ENCODE data around the gene RIPOR3.
"Not testable (repeated sequence)": the region's sequence is repeated elsewhere in the genome, so short reads cannot be mapped to it uniquely, and the experiment has no call there.

RIPOR3 gene

GRCh38 chr20:50632701-50633100, 58.6 kb downstream of the RIPOR3 start:
- no peak for DNase-seq (ENCODE audit: low read depth in 2 of 2)

- DNase-seq (ENCODE audit: low read depth in 2 of 2) = no peak
Observed at GRCh38 chr20:50632236-50632635, 59.1 kb downstream of the RIPOR3 start.

GRCh38 chr20:50630578-50631263, 60.6 kb downstream of the RIPOR3 start:
- DNase-seq (ENCODE audit: low read depth in 2 of 2) = no peak

- DNase-seq (ENCODE audit: low read depth in 2 of 2) = no peak
Observed at GRCh38 chr20:50629670-50630045, 61.7 kb downstream of the RIPOR3 start.

GRCh38 chr20:50628853-50629669, 62.3 kb downstream of the RIPOR3 start:
- no peak for DNase-seq (ENCODE audit: low read depth in 2 of 2)

- no peak for DNase-seq (ENCODE audit: low read depth in 2 of 2)
Observed at GRCh38 chr20:50628332-50628731, 63.0 kb downstream of the RIPOR3 start.

- DNase-seq (ENCODE audit: low read depth in 2 of 2) = no peak
Observed at GRCh38 chr20:50627747-50628146, 63.6 kb downstream of the RIPOR3 start.

GRCh38 chr20:50625986-50626677, 65.2 kb downstream of the RIPOR3 start:
- peak; percentile 12 to 17 for DNase-seq (ENCODE audit: low read depth in 2 of 2)

GRCh38 chr20:50624351-50625016, 66.9 kb downstream of the RIPOR3 start:
- DNase-seq (ENCODE audit: low read depth in 2 of 2) = no peak

GRCh38 chr20:50621068-50621665, 70.2 kb downstream of the RIPOR3 start:
- DNase-seq (ENCODE audit: low read depth in 2 of 2) = no peak

- not testable (repeated sequence) for DNase-seq (ENCODE audit: low read depth in 2 of 2)
Observed at GRCh38 chr20:50620459-50620858, 70.9 kb downstream of the RIPOR3 start.

GRCh38 chr20:50618537-50618936, 72.8 kb downstream of the RIPOR3 start:
- no peak for DNase-seq (ENCODE audit: low read depth in 2 of 2)

GRCh38 chr20:50617022-50617421, 74.3 kb downstream of the RIPOR3 start:
- DNase-seq (ENCODE audit: low read depth in 2 of 2) = no peak

- DNase-seq (ENCODE audit: low read depth in 2 of 2) = no peak
Observed at GRCh38 chr20:50615407-50615806, 75.9 kb downstream of the RIPOR3 start.

GRCh38 chr20:50613438-50614169, 77.7 kb downstream of the RIPOR3 start:
- no peak for DNase-seq (ENCODE audit: low read depth in 2 of 2)

GRCh38 chr20:50611128-50611810, 80.1 kb downstream of the RIPOR3 start:
- DNase-seq (ENCODE audit: low read depth in 2 of 2) = no peak

- no peak for DNase-seq (ENCODE audit: low read depth in 2 of 2)
Observed at GRCh38 chr20:50610212-50610718, 81.1 kb downstream of the RIPOR3 start.

GRCh38 chr20:50609438-50609989, 81.8 kb downstream of the RIPOR3 start:
- DNase-seq (ENCODE audit: low read depth in 2 of 2) = no peak

- DNase-seq (ENCODE audit: low read depth in 2 of 2) = no peak
Observed at GRCh38 chr20:50608750-50609104, 82.6 kb downstream of the RIPOR3 start.
